Cardiac septum (tissue), 1 donor: Measurements from ENCODE around the gene LPP. TPM values are rescaled to one million over a fixed set of nuclear protein-coding genes. Genes with fewer than 3 reads are reported as not detected.

ENCODE experiments used
- DNase-seq: peaks from one replicate; pipeline ENCODE4 v3.0.0-alpha.2; 2020; ENCODE audit warnings: low spot score
- intact Hi-C: fragments of 100-400 bp; cut with DNase I; formaldehyde crosslinking; loops from one replicate; pipeline ENCODE4 v1.14.0; 2022
- total RNA-seq: library from RNA; stranded (reverse); fragmentation: NEBNext Ultra II Directional; extraction: Animal tissue kit (Norgen Biotek cat#: 25700); gene quantifications from one replicate; pipeline ENCODE4 v1.2.1, GENCODE V29; 2021
- donor health status: DM: no; HTN: no; CAD: no.

The LPP gene
- total RNA-seq, 1 donor from 2014 or later: 145 TPM

GRCh38 chr3:188825901-188826300, 671.9 kb downstream of the LPP start:
- intact Hi-C loops: no loop called here
- no peak for DNase-seq

- intact Hi-C loops: no loop called here
Observed at GRCh38 chr3:188826574-188826973, 672.6 kb downstream of the LPP start.

DNA sequence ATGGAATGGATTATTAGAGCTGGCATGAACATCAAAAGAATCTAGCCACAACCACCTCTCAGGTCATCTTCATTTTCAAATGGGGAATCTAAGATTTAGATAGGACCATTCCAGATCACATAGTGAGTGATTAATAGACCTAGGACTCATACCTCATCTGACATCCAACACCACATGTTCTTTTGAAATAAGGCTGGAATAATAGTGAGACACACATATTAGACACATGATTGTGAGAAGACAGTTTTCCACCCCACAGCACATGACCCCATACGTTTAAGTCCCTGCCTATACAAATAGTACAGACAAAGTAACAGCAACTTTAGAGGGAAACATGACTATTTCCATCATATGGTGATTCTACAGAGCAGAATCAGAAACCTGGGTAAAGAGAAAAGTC, 673.1 kb downstream of the LPP start:
- intact Hi-C loops: no loop called here
- no peak for DNase-seq

More at GRCh38 chr3:188826574-188826973, 672.6 kb downstream of the LPP start:
- no peak for DNase-seq

DNA sequence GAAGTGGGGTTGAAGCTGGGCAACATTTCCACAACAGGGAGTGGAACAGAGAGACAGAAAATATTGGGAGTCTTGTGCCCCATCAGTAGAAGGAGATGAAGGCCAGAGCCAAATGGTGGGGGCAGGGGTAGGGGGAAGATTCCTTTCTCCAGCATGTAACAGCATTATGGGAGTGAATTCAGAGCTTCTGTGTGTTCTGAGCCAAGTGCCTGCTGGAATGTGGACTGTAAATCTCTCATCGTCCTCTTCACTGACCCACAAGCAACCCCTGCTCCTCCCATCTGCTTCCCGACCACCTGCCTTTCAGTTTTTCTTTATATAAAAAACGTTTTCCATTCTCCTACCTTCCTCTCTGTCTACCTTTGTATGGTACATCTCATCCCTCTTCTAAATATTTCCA, 673.6 kb downstream of the LPP start:
- DNase-seq: no peak
- intact Hi-C loops: no loop called here

DNA sequence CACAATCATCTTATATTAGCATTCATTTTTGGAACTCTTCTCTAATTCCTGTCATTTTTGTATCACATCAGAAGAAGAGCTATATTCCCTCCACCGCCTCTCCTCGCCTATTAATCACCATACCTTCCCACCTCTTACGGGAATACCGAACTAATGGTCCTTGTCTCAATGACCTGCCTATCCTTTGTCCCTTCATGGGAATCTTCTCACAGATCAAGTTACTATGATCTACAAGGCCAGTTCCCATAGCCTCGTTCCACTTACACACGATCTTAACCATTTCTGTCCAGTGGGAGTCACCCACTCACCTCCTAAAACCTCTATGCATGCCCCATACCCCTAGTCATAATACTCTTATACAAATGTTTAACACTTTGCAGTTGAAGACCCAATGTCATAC, 675.2 kb downstream of the LPP start:
- no peak for DNase-seq
- intact Hi-C loops: no loop called here

DNA sequence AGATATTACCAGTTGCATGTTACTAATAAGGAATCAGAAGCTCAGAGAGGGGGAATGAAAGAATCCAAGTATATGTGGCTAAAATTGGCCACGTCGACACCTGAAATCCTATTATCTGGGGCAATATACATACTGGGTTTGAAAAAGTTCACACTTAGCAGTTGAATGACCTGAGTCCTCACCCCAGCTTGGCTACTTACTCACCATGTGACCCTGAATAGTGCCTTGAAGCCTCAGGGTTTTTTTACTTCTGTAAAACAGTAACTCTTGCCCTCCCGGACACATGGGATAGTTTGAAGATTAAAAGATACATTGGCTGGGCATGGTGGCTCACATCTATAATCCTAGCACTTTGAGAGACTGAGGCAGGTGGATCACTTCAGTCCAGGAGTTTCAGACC, 675.6 kb downstream of the LPP start:
- intact Hi-C loops: no loop called here
- no peak for DNase-seq

DNA sequence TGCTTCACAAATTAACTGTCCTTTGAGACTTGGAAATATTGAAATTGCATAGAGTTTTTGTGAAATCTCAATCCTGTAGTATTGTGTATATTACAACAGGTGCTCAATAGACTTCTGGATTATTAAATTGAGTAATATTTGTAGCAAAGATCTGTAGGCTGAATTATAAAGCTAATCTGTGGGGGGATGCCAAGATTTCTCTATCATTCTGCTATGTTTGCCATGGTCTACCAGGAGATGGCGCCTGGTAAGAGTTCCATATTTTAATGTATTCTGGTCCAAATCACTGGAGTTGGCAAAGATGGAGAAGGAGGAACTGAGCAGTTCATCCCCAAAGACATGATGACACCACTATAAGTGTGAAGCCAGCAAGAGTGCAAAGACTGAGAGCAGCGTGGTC, 676.9 kb downstream of the LPP start:
- intact Hi-C loops: no loop called here
- no peak for DNase-seq

DNA sequence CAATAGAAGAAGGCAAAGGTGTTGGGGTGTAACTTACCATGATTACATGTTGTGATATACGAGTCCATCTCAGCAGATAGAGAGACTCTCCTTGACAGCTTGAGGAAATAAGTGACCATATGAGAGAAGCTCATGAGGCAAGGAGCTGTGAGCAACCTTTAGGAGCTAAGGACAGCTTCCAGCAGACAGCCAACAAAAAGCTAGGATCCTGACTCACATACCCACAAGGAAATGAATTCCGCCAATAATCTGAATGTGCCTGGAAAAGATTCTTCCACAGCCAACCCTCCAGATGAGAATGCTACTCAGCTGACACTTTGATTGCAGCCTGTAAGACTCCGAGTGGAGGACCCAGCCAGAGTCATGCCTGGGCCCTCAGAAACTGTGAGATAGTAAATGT, 678.2 kb downstream of the LPP start:
- intact Hi-C loops: no loop called here
- no peak for DNase-seq

DNA sequence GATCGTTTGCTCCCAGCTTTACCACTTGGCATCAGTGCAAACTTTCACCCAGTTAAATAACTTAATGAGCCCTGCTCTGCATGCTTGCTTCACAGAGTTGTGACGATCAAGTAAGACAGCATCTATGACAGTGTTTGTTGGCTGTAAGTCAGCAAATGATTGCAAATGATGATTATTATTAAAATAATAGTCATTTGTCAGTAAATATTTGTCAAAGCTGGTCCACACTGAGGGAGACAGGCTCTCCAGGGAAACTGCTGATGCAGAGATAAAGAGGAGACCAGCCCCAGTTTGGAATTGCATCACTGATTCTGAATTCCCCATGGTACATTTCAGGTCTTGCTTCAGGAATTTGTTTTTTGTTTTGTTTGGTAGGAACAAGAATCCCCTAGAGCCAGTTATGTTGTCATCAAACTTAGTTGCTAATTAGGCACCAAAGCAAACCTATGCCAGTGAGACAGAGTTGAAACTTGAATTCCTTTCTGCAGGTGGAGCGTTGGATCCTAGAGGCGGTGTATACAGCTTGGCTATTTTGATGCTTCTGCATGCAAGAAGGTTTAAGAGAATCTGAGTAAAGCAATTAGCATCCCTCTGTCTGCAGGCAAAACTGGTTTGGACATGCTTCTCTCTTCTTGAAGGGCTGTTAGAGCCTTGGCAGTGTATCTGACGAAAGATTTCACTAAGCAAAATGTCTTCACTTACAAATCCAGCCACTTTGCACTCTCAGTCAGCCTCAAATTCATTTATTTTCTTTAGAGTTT, 679.2 kb downstream of the LPP start:
- no peak for DNase-seq
- intact Hi-C loops: no loop called here

GRCh38 chr3:188834349-188834748, 680.4 kb downstream of the LPP start:
- no peak for DNase-seq
- intact Hi-C loops: no loop called here

GRCh38 chr3:188839187-188839695, 685.3 kb downstream of the LPP start:
- intact Hi-C loops: no loop called here
- no peak for DNase-seq

DNA sequence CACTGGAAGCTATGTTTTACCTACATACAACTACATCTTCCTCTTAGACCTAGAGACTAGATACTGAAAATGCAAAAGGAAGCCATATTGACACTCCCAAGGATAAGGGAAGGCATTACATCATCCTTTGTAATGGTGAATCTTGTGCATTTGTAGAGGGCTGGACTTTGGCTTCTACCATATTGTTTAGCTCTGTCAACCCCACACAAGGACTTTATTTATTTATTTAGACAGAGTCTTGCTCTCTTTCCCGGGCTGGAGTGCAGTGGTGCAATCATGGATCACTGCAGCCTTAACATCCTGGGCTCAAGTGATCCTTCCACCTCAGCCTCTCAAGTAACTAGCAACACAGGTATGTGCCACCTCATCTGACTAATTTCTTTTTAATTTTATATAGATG, 686.3 kb downstream of the LPP start:
- intact Hi-C loops: no loop called here
- no peak for DNase-seq

- intact Hi-C loops: no loop called here
- no peak for DNase-seq
Observed at GRCh38 chr3:188841906-188842305, 687.9 kb downstream of the LPP start.

DNA sequence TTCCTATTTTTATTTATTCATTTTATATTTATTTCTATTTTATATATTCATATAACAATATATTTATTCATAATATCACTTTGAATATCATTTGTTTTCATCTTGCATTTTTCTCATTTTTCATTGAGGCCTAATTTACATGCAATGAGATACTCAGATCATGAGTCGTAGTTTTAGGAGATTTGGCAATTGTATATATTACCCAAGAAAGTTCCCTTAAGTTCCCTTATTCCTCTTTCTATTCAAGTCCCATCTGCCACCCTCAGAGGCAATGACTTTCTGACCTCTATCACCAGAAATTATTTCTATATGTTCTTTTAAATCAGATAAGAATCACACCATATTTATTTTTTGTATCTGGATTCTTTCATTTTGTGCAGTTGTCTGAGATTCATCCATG, 688.7 kb downstream of the LPP start:
- DNase-seq: no peak
- intact Hi-C loops: no loop called here

DNA sequence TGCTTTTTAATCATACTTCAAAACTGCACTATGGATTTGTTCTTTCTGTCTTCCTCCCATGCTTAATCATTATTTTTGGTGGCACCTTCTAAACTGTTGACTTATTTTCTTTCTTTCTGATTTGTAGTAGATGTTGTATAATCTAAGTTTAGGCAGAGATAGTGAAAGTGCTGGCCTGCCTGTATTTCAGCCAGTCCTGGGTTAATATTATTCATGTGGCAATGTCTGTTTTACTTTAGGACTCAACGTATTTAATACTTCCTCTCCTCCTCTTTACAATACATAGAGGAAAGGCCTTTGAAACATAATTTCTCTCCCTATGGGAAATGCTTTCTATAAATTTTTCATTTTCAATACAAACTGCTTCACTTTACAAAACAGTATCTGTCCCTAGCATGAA, 690.1 kb downstream of the LPP start:
- intact Hi-C loops: no loop called here
- DNase-seq: no peak

- intact Hi-C loops: no loop called here
Observed at GRCh38 chr3:188845514-188845913, 691.6 kb downstream of the LPP start.

DNA sequence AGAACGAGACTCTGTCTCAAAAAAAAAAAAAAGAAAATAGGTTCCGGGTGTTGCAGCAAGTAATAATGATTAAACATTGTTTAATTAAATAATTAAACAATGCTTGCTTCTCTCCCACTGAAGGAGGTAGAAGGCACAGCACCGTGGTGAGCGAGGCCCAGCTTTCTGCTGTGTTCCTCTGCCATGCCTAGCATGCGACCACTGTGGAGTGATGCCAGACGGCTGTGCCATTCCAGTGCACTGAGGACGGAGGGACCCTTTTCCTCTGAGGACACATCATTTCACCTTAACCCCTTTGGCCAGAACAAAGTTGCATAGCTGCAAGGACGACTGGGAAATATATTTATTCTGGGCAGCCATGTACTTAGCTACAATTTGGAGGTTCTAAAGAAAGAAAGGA, 695.0 kb downstream of the LPP start:
- intact Hi-C loops: no loop called here
- DNase-seq: no peak

More at GRCh38 chr3:188845514-188845913, 691.6 kb downstream of the LPP start:
- no peak for DNase-seq

- intact Hi-C loops: no loop called here
- no peak for DNase-seq
Observed at GRCh38 chr3:188853856-188854771, 700.2 kb downstream of the LPP start.

GRCh38 chr3:188854772-188855149, 700.8 kb downstream of the LPP start:
- intact Hi-C loops: no loop called here
- no peak for DNase-seq

- intact Hi-C loops: no loop called here
- no peak for DNase-seq
Observed at GRCh38 chr3:188855675-188856074, 701.7 kb downstream of the LPP start.

- intact Hi-C loops: no loop called here
- DNase-seq: no peak
Observed at GRCh38 chr3:188860147-188860546, 706.2 kb downstream of the LPP start.
